Measurements from ENCODE around the gene AP2S1.

AP2S1 gene

DNA sequence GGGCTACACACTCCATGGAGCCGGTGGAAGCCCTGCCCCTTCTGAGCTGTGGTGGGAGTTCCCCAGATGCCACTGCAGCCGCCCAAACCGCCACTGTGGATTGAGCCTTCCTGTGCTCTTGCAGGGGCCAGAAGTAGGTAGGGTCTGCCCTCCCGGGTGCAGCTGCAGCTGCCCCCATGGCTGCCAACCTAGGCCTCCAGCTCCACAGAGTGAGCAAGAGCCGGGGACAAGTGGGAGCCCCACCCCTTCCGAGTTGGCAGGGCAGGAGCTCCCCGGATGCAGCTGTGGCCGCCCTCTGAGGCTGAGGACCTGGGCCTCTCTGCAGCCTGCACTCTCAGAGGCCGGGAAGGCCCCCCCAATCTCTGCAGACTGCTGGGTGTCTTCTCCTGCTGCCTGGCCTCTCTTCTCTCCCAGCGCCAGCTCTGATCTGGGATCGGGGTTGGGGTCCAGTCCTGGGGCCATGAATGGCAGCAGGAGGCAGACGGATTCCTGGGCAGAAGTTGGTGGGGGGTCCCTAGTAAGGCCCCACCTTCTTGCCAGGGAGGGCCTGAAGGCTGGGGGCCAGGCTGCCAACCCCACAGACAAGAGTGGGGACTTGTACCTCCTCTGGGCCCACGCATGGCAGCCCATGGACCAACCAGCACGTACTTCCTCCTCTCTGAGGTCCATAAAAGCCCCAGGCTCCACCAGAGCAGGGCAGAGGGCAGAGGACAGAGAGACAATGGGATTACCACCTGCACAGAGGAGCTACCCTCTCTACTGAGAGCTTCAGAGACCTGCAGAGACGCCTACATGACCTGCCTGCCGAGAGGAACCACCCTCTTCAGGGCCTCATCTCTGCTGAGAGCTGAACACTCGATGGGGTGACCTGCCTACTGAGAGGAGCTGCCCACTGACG lies 28.9 kb downstream of the AP2S1 start:
- H4K8ac ChIP-seq (ENCODE audit: low read depth, low read length) = no peak overlapping the region
- no peak overlapping the region for H4K91ac ChIP-seq (ENCODE audit: low read depth, low read length, poor library complexity)
- H2BK5ac ChIP-seq (ENCODE audit: low read length) = peak overlapping the region; percentile 90
- no peak overlapping the region for H3K4me3 ChIP-seq (ENCODE audit: low read length in 2 of 2)
- H3K4ac ChIP-seq (ENCODE audit: low read length) = no peak overlapping the region
- H3K27me3 ChIP-seq (ENCODE audit: control insufficient read depth in 3 of 3, insufficient read depth in 3 of 3, low read depth in 1 of 3, low read length in 3 of 3) = no peaks in the 10 kb centered on the region
- H2BK120ac ChIP-seq (ENCODE audit: low read depth, low read length) = peak overlapping the region; percentile 91
- H2BK12ac ChIP-seq (ENCODE audit: low read length) = no peak overlapping the region
- H3K79me1 ChIP-seq (ENCODE audit: low read depth, low read length) = no peaks in the 10 kb centered on the region
- peak overlapping the region; percentile 21 for H3K9ac ChIP-seq (ENCODE audit: low read depth, low read length, poor library complexity)
- DNase-seq (ENCODE audit: low spot score) = no peak
- peaks cover 2 to 4% of the 10 kb centered on the region in 2 donors for H3K9me3 ChIP-seq (replicated peaks in 1 of 2; ENCODE audit: control insufficient read depth in 2 of 2, insufficient read depth in 1 of 2, low read depth in 1 of 2, low read length in 2 of 2)
- peak overlapping the region; percentile 88 for H2AK5ac ChIP-seq (ENCODE audit: low read depth, low read length)
- peaks cover 5 to 16% of the 10 kb centered on the region in 2 donors for H3K4me1 ChIP-seq (ENCODE audit: control insufficient read depth in 2 of 2, insufficient read depth in 1 of 2, low read depth in 1 of 2, low read length in 2 of 2)
- H3K36me3 ChIP-seq (replicated peaks in 1 of 2; ENCODE audit: control insufficient read depth in 2 of 2, insufficient read depth in 2 of 2, low read length in 2 of 2) = no peaks in the 10 kb centered on the region
- H3K23ac ChIP-seq (ENCODE audit: low read depth, low read length, poor library complexity) = peak overlapping the region; percentile 85
- H3K4me2 ChIP-seq (ENCODE audit: insufficient read depth, low read length, poor library complexity, severe bottlenecking) = no peak overlapping the region
- H3K14ac ChIP-seq (ENCODE audit: low read length) = peak overlapping the region; percentile 63
- H2BK15ac ChIP-seq (ENCODE audit: low read length) = peak overlapping the region; percentile 92
- H3K18ac ChIP-seq (ENCODE audit: low read length) = peak overlapping the region; percentile 91
- no CpG with 5 or more reads among the region's 18 CpGs for WGBS, 2 donors (ENCODE audit: extremely low coverage in 2 of 2, insufficient read length in 2 of 2, insufficient replicate concordance in 1 of 2)
- peak overlapping the region; percentile 61 for H2AFZ ChIP-seq (ENCODE audit: low read length)
- H3K27ac ChIP-seq (replicated peaks; ENCODE audit: low read length) = no peak overlapping the region

DNA sequence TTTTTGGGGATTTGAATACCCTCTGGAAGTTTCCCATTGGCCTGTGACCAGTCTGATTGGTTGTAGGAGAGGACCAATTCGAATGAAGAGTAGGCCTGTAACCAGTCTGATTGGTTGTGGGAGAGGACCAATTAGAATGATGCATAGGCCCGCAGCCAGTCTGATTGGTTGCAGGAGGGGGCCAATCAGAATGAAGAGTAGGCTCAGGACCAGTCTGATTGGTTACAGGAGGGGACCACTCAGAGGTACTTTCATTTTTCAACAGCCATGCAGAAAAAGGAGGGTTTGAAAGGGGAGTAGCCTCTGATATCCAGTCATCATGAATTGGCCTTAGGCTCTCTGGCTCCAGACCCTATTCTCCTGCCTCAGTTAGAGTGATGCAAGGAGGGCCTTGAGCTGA lies 31.8 kb downstream of the AP2S1 start:
- Histone ChIP-seq H2AFZ (ENCODE audit: low read length) (peak overlapping the region; percentile 45), H3K4me3 (ENCODE audit: low read length in 2 of 2) (no peak overlapping the region), H3K23ac (ENCODE audit: low read depth, low read length, poor library complexity) (no peak overlapping the region), H3K36me3 (replicated peaks in 1 of 2; ENCODE audit: control insufficient read depth in 2 of 2, insufficient read depth in 2 of 2, low read length in 2 of 2) (no peaks in the 10 kb centered on the region), H3K18ac (ENCODE audit: low read length) (no peak overlapping the region), H3K4me2 (ENCODE audit: insufficient read depth, low read length, poor library complexity, severe bottlenecking) (no peak overlapping the region), H3K9ac (ENCODE audit: low read depth, low read length, poor library complexity) (no peak overlapping the region), H2BK120ac (ENCODE audit: low read depth, low read length) (no peak overlapping the region), H3K4me1 (ENCODE audit: control insufficient read depth in 2 of 2, insufficient read depth in 1 of 2, low read depth in 1 of 2, low read length in 2 of 2) (peaks cover 5 to 16% of the 10 kb centered on the region in 2 donors), H3K14ac (ENCODE audit: low read length) (no peak overlapping the region), H2BK5ac (ENCODE audit: low read length) (no peak overlapping the region), H2AK5ac (ENCODE audit: low read depth, low read length) (no peak overlapping the region), H4K8ac (ENCODE audit: low read depth, low read length) (no peak overlapping the region), H4K91ac (ENCODE audit: low read depth, low read length, poor library complexity) (no peak overlapping the region), H3K9me3 (replicated peaks in 1 of 2; ENCODE audit: control insufficient read depth in 2 of 2, insufficient read depth in 1 of 2, low read depth in 1 of 2, low read length in 2 of 2) (peaks cover 2 to 4% of the 10 kb centered on the region in 2 donors), H3K27me3 (ENCODE audit: control insufficient read depth in 3 of 3, insufficient read depth in 3 of 3, low read depth in 1 of 3, low read length in 3 of 3) (no peaks in the 10 kb centered on the region), H2BK15ac (ENCODE audit: low read length) (no peak overlapping the region), H3K27ac (replicated peaks; ENCODE audit: low read length) (no peak overlapping the region), H3K4ac (ENCODE audit: low read length) (no peak overlapping the region), H2BK12ac (ENCODE audit: low read length) (no peak overlapping the region), H3K79me1 (ENCODE audit: low read depth, low read length) (no peaks in the 10 kb centered on the region)
- no CpG with 5 or more reads among the region's 2 CpGs for WGBS, 2 donors (ENCODE audit: extremely low coverage in 2 of 2, insufficient read length in 2 of 2, insufficient replicate concordance in 1 of 2)
- no peak for DNase-seq (ENCODE audit: low spot score)

GRCh38 chr19:46815833-46816627 lies 34.6 kb downstream of the AP2S1 start:
- no peaks in the 10 kb centered on the region for H3K27me3 ChIP-seq (ENCODE audit: control insufficient read depth in 3 of 3, insufficient read depth in 3 of 3, low read depth in 1 of 3, low read length in 3 of 3)
- H2BK120ac ChIP-seq (ENCODE audit: low read depth, low read length) = peak overlapping the region; percentile 94
- H2BK12ac ChIP-seq (ENCODE audit: low read length) = no peak overlapping the region
- peak overlapping the region; percentile 83 for H2BK15ac ChIP-seq (ENCODE audit: low read length)
- no peak overlapping the region for H4K8ac ChIP-seq (ENCODE audit: low read depth, low read length)
- peak overlapping the region; percentile 37 for H3K4ac ChIP-seq (ENCODE audit: low read length)
- WGBS, 2 donors (ENCODE audit: extremely low coverage in 2 of 2, insufficient read length in 2 of 2, insufficient replicate concordance in 1 of 2) = no CpG with 5 or more reads among the region's 18 CpGs
- no peak overlapping the region for H2AFZ ChIP-seq (ENCODE audit: low read length)
- H3K4me1 ChIP-seq (ENCODE audit: control insufficient read depth in 2 of 2, insufficient read depth in 1 of 2, low read depth in 1 of 2, low read length in 2 of 2) = peaks cover 12 to 19% of the 10 kb centered on the region in 2 donors
- no peaks in the 10 kb centered on the region for H3K36me3 ChIP-seq (replicated peaks in 1 of 2; ENCODE audit: control insufficient read depth in 2 of 2, insufficient read depth in 2 of 2, low read length in 2 of 2)
- DNase-seq (ENCODE audit: low spot score) = no peak
- no peak overlapping the region for H3K27ac ChIP-seq (replicated peaks; ENCODE audit: low read length)
- no peak overlapping the region for H2BK5ac ChIP-seq (ENCODE audit: low read length)
- no peak overlapping the region for H3K4me2 ChIP-seq (ENCODE audit: insufficient read depth, low read length, poor library complexity, severe bottlenecking)
- peaks cover 0 to 2% of the 10 kb centered on the region in 2 donors for H3K9me3 ChIP-seq (replicated peaks in 1 of 2; ENCODE audit: control insufficient read depth in 2 of 2, insufficient read depth in 1 of 2, low read depth in 1 of 2, low read length in 2 of 2)
- no peak overlapping the region for H3K18ac ChIP-seq (ENCODE audit: low read length)
- H3K79me1 ChIP-seq (ENCODE audit: low read depth, low read length) = no peaks in the 10 kb centered on the region
- H3K23ac ChIP-seq (ENCODE audit: low read depth, low read length, poor library complexity) = peak overlapping the region; percentile 65
- no peak overlapping the region for H3K14ac ChIP-seq (ENCODE audit: low read length)
- H4K91ac ChIP-seq (ENCODE audit: low read depth, low read length, poor library complexity) = no peak overlapping the region
- no peak overlapping the region for H3K9ac ChIP-seq (ENCODE audit: low read depth, low read length, poor library complexity)
- peak overlapping the region; percentile 84 for H2AK5ac ChIP-seq (ENCODE audit: low read depth, low read length)
- H3K4me3 ChIP-seq (ENCODE audit: low read length in 2 of 2) = peak overlapping the region in 1 of 2 donors; percentile 62

Measured in neuronal stem cell (in vitro differentiated cells).